Pancreas (tissue), 10 donors: ENCODE data around the gene SCCPDH. TPM values are rescaled to one million over a fixed set of nuclear protein-coding genes. Genes with fewer than 3 reads are reported as not detected.

Source experiments
- ATAC-seq, 4 donors: fragments of 200-7000 bp; cut with Tn5 transposase; one replicate each; pipeline versions ENCODE4 v1.8.0 to v1.9.1; 2020; ENCODE audit warnings: mild to moderate bottlenecking in 4 of 4, moderate library complexity in 4 of 4
- DNase-seq, 6 donors: peaks; one replicate each; pipeline ENCODE4 v3.0.0-alpha.2; 2020
- FAIRE-seq: peaks from 2 replicates; lab custom pipeline; 2012; peaks lifted over from hg19 to GRCh38; lab: Jason Lieb, UNC
- H3K27ac ChIP-seq, 4 donors: fragments of 200-600 bp; sonication (generic); 1 replicate in 3 of 4; 2 replicates in 1 of 4; pipeline versions ENCODE4 v1.5.0 to v1.8.0; 2020
- H3K27me3 ChIP-seq, 4 donors: fragments of 200-600 bp; one replicate each; pipeline ENCODE4 v1.8.0; 2021
- H3K36me3 ChIP-seq, 3 donors: fragments of 200-600 bp; sonication (generic) in 1 of 3; one replicate each; pipeline versions ENCODE4 v1.5.0 to v1.8.0; 2020 to 2021
- H3K4me1 ChIP-seq, 3 donors: fragments of 200-600 bp; one replicate each; pipeline ENCODE4 v1.8.0; 2021
- H3K4me3 ChIP-seq, 4 donors: fragments of 200-600 bp; sonication (generic) in 2 of 4; one replicate each; pipeline versions ENCODE4 v1.5.0 to v1.8.0; 2020 to 2021
- H3K9me3 ChIP-seq, 4 donors: fragments of 200-600 bp; one replicate each; pipeline ENCODE4 v1.8.0; 2021
- WGBS, 2 donors: extraction: QIAGEN DNeasy Blood & Tissue Kit; methylation state at CpG; one replicate each; pipeline ENCODE4 v1.1.7; 2013; 5-methylcytosine and 5-hydroxymethylcytosine counted together
- intact Hi-C, 3 donors: fragments of 100-400 bp; cut with DNase I; formaldehyde crosslinking; loops; one replicate each; pipeline versions ENCODE4 v1.11.1 to v1.14.2; 2022
- polyA plus RNA-seq, 2 donors: library from polyadenylated mRNA; stranded (reverse); fragments of 200-250 nt; gene quantifications; one replicate each; pipeline ENCODE4 v1.2.3, GENCODE V29; 2013
- total RNA-seq, 6 donors: library from RNA; stranded (reverse); fragmentation: NEBNext Ultra II Directional in 4 of 6; extraction: Animal tissue kit (Norgen Biotek cat#: 25700) in 4 of 6; gene quantifications; one replicate each; pipeline versions ENCODE4 v1.2.1 to v1.2.4, GENCODE V29; 2021 to 2023
- TF ChIP-seq, protein P1 (sequence below), 4 donors: fragments of 200-600 bp; sonication (generic) in 3 of 4; IDR thresholded peaks; one replicate each; pipeline versions ENCODE4 v1.5.0 to v1.8.0; 2021; ENCODE audit warnings: antibody characterized with exemption in 4 of 4
- donor health status: healthy with polysubstance abuse.
- donor health status: DM: no; HTN: no; CAD: no; lungs with moderate emphysema.
- donor health status: DM: no; HTN: no; CAD: no.
- donor health status: control.
- donor health status: control.
- donor health status: Bipolar disorder and iron deficiency.
- donor health status: DM: yes; HTN: yes; CAD: no.
- donor health status: DM: no; HTN: no; CAD: no.
- donor health status: DM: no; HTN: no; CAD: no.
- donor health status: DM: yes; HTN: yes; CAD: no.

SCCPDH gene
- total and polyA plus RNA-seq, 8 donors = 6.9 to 17.9 (median 11.9) TPM

GRCh38 chr1:246722720-246723119 lies 1.5 kb upstream of the SCCPDH start:
- H3K4me1 ChIP-seq = peaks cover 0 to 4% (median 0%) of the 10 kb centered on the region in 3 donors
- no peaks in the 10 kb centered on the region for H3K27me3 ChIP-seq
- TF ChIP-seq, protein P1, sequence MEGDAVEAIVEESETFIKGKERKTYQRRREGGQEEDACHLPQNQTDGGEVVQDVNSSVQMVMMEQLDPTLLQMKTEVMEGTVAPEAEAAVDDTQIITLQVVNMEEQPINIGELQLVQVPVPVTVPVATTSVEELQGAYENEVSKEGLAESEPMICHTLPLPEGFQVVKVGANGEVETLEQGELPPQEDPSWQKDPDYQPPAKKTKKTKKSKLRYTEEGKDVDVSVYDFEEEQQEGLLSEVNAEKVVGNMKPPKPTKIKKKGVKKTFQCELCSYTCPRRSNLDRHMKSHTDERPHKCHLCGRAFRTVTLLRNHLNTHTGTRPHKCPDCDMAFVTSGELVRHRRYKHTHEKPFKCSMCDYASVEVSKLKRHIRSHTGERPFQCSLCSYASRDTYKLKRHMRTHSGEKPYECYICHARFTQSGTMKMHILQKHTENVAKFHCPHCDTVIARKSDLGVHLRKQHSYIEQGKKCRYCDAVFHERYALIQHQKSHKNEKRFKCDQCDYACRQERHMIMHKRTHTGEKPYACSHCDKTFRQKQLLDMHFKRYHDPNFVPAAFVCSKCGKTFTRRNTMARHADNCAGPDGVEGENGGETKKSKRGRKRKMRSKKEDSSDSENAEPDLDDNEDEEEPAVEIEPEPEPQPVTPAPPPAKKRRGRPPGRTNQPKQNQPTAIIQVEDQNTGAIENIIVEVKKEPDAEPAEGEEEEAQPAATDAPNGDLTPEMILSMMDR (IDR thresholded peaks at IDR 0.05) = no peak
- no peaks in the 10 kb centered on the region for H3K9me3 ChIP-seq
- no peak for DNase-seq
- no peak overlapping the region for H3K27ac ChIP-seq
- H3K36me3 ChIP-seq = peaks cover 0 to 2% (median 0%) of the 10 kb centered on the region in 3 donors
- FAIRE-seq = no peak
- intact Hi-C loops = no loop called here
- H3K4me3 ChIP-seq = no peak overlapping the region
- ATAC-seq = no peak
- WGBS, 2 donors = 90 to 94% methylated on average over 4 of the region's 4 CpGs

DNA sequence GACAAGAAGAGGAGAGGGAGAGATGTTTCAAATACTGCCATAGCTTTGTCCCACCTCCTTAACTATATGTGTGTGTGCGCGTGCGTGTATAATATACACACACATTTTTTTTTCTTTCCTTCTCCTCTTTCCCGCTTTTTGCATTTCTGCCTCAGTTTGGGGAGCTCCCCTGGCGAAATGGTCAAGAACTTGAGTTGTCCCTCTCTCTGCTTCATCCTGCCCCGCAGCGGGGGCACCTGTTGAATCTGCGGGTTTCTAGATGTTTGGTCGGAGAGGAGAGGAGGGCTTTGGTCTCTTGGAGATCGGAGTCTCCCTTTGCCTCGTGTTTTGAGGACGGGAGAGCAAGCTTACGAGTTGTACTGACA lies 504 bp downstream of the SCCPDH start:
- Histone ChIP-seq H3K36me3 (peaks cover 0 to 21% (median 0%) of the 10 kb centered on the region in 3 donors), H3K27me3 (no peaks in the 10 kb centered on the region), H3K4me1 (peaks cover 0 to 4% (median 0%) of the 10 kb centered on the region in 3 donors), H3K4me3 (peak overlapping the region; percentile 66 to 96 (median 90)), H3K9me3 (no peaks in the 10 kb centered on the region), H3K27ac (peak overlapping the region; percentile 56 to 81 (median 78))
- FAIRE-seq (no peak), ATAC-seq (peak; percentile 53 to 70 (median 67)), DNase-seq (peak in 2 of 6 donors; percentile 11 to 20)
- TF ChIP-seq, protein P1 (IDR thresholded peaks at IDR 0.05) = no peak
- intact Hi-C loops = no loop called here
- 1% methylated on average over 13 of the region's 13 CpGs for WGBS, 2 donors

- WGBS, 2 donors = 29 to 31% methylated on average over 9 of the region's 9 CpGs
- Histone ChIP-seq H3K27me3 (no peaks in the 10 kb centered on the region), H3K4me1 (peaks cover 0 to 4% (median 0%) of the 10 kb centered on the region in 3 donors), H3K9me3 (no peaks in the 10 kb centered on the region), H3K27ac (peak overlapping the region in 1 of 4 donors; percentile 56), H3K4me3 (peak overlapping the region in 2 of 4 donors; percentile 89 to 96), H3K36me3 (peaks cover 0 to 26% (median 0%) of the 10 kb centered on the region in 3 donors)
- TF ChIP-seq, protein P1 (IDR thresholded peaks at IDR 0.05) = no peak
- DNase-seq = no peak
- intact Hi-C loops = no loop called here
- no peak for FAIRE-seq
- ATAC-seq = peak in 1 of 4 donors; percentile 13
Measured at GRCh38 chr1:246725191-246725590, 982 bp downstream of the SCCPDH start.

GRCh38 chr1:246726255-246726679 lies 2.1 kb downstream of the SCCPDH start:
- ATAC-seq (peak in 1 of 4 donors; percentile 18), FAIRE-seq (no peak), DNase-seq (no peak)
- intact Hi-C loops = no loop called here
- Histone ChIP-seq H3K36me3 (peaks cover 0 to 33% (median 0%) of the 10 kb centered on the region in 3 donors), H3K9me3 (no peaks in the 10 kb centered on the region), H3K27ac (no peak overlapping the region), H3K27me3 (no peaks in the 10 kb centered on the region), H3K4me1 (peaks cover 0 to 4% (median 0%) of the 10 kb centered on the region in 3 donors), H3K4me3 (no peak overlapping the region)
- TF ChIP-seq, protein P1 (IDR thresholded peaks at IDR 0.05) = no peak
- 42 to 46% methylated on average over 4 of the region's 4 CpGs for WGBS, 2 donors

DNA sequence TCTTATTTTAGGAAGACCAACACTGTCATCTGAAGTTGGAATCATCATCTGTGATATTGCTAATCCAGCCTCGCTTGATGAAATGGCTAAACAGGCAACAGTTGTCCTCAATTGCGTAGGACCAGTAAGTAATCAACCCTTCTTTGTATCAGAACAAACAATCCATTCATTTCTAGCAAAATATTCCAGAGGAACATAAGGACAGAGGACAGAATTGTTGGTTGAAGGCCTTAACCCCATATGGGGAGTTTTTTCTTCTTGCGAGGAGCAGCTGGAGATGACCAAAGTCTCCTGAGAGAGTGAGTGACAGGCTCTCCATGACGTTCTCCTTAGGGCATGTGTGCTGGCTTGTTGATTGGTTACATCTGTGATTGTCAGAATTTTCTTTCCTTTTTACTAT lies 2.7 kb downstream of the SCCPDH start:
- TF ChIP-seq, protein P1 (IDR thresholded peaks at IDR 0.05) = no peak
- WGBS, 2 donors = 85 to 94% methylated on average over 4 of the region's 4 CpGs
- FAIRE-seq (no peak), ATAC-seq (no peak), DNase-seq (no peak)
- no peak overlapping the region for H3K4me3 ChIP-seq
- intact Hi-C loops = no loop called here
- no peaks in the 10 kb centered on the region for H3K27me3 ChIP-seq
- H3K4me1 ChIP-seq = peaks cover 0 to 4% (median 0%) of the 10 kb centered on the region in 3 donors
- peaks cover 0 to 33% (median 0%) of the 10 kb centered on the region in 3 donors for H3K36me3 ChIP-seq
- no peak overlapping the region for H3K27ac ChIP-seq
- no peaks in the 10 kb centered on the region for H3K9me3 ChIP-seq
